ENCODE data around the gene DGKB.

DGKB gene

DNA sequence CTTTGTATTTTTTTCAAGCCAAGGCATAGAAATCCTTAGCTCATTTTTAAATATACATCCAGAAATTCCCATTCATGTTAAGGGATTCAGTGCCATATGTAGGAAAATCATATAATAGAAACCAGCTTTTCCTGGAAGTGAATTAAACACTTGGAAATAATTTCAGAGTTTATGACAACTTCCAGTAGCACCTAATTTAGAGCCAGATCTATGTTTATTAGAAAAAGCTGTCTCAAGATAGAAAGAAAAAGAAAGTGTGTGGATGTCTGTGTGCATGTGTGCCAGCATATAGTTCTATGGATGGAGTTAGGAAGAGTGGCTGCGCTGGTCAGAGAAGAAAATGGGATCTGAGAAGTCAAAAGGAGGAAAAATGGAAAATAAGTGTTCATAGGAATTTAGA is 225.7 kb downstream of the DGKB start:
- DNase-seq: no peak

DNA sequence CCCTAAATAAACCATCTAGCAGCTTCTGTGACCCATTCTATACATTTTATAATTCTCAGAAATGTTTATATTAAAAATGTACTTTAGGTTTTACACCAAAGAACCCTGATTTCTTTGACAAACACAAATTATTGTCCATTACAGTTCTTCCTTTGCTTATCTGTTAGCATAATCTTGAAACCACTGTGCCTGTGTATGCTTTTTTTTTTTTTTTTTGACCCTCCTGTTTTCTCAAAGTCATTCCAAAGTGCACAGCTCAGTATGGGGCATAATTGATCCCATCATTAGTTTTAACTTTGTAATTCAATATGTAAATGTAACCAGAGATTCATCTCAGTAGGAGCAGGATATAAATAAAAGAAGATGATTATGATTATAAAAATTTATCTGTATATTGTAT is 229.3 kb downstream of the DGKB start:
- DNase-seq: no peak

- DNase-seq: no peak
Observed at GRCh38 chr7:14666913-14667312, 235.6 kb downstream of the DGKB start.

DNA sequence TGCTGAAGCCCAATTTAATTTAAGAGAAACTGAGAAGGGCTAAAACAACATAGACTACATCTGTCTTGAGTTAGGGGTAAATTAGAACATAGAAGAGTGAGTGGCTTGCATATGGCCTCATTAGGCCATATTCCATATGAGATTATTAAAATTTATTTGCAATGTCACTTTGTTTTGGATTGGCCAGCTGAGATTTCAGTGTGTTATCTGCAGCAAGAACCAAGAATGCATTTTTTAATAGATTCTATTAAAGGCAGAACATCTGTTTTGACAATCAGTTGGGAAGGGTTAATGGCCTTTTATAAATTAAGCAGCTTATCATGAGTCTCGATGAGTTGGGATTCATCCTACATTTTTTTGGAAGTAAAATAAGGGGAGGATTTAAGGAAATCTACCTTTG is 236.2 kb downstream of the DGKB start:
- DNase-seq: no peak

- DNase-seq: no peak
Observed at GRCh38 chr7:14639801-14640200, 262.8 kb downstream of the DGKB start.

DNA sequence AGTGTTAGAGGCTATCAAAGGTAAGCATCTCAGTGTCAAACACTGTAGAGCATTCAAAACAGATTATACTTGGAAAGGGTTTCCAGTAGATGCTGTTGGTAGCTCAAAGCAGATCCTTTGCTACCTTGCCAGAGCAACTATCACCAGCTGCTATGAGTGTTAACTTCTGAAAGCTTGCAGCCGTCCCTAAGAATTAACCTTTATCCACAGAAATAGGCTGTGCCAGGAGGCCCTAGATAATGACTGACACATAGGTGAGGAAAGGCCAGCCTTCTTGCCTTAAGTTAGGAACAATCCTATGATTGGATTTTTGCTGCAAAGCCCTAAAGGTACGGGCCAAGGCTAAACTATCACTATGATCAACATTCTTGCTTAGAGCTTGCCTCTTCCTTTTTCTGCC is 263.2 kb downstream of the DGKB start:
- no peak for DNase-seq

- no peak for DNase-seq
Observed at GRCh38 chr7:14637968-14638367, 264.6 kb downstream of the DGKB start.

DNA sequence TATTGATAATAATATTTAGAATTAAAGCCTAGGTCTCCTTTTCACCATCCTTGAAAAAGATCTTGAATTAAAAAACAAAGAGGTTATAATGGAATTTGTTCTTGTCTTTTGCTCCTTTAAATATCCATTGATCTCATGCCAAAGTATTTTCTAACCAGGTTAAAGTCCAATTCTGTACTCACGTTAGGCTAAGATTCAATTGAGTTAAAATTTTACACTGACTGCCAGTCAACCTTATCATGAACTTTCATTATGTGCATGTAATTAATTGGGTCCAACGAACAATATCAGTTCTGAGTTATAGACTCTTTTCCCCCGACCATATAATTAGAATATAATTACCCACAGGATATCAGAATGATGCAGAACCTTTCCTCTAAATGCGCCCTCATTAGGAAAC is 266.6 kb downstream of the DGKB start:
- DNase-seq: no peak

- DNase-seq: no peak
Observed at GRCh38 chr7:14630048-14630447, 272.5 kb downstream of the DGKB start.

GRCh38 chr7:14628516-14628915 is 274.0 kb downstream of the DGKB start:
- DNase-seq: no peak

GRCh38 chr7:14626076-14626475 is 276.5 kb downstream of the DGKB start:
- no peak for DNase-seq

DNA sequence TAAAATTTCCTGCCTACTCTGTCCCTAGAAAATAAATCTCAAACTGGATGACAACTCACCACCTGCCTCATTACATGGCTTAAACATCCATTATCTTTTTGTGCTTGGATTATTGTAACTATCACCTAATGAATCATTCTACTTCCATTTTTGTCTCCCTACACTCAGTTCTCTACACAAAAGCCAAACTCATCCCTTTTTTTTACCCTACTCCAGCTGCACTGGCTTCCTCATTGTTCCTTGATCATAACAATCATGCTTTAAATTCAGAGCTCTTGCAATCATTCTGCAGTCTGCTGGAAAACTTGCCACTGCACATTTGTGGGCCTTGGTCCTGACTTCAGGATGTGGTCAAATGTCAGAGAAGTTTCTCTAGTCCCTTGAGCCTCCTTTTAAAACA is 280.0 kb downstream of the DGKB start:
- DNase-seq: no peak

DNA sequence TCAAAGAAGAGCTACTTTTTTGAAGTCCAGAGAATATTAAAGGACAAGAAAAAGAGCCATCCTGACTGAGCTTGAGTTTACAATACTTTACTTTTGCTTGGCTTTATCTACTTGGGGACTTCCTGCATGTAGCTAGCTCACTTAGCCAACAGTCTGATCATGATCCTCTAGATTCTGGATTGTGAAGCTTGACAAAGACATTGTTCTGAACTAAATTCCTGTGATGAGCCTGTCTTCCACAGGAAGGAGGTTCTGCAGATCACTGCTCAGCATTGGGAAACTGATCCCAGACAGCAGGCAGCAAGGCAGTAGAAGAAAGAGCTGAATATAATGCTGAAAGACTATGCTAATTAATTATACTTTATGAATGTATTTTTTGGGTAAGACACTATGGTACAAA is 296.4 kb downstream of the DGKB start:
- DNase-seq: no peak

DNA sequence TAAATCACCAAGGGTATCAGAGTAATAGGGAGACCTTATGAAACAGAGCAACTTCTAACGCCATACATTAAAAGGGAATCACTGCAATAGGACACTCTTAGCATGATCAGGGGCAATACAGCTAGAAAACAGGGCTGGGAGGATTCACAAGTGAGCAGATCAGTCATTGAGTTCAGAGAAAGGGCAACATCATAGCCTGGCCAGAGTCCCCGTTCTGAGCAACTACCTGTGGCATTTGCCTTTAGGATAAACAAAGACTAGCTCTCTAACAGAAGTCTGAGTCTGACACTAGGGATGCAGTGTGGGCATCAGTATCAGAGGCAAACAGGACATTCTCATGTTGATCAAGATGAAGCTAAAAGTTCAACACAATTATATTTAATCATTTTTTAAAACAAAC is 297.9 kb downstream of the DGKB start:
- no peak for DNase-seq

- DNase-seq: no peak
Observed at GRCh38 chr7:14602851-14603250, 299.7 kb downstream of the DGKB start.

DNA sequence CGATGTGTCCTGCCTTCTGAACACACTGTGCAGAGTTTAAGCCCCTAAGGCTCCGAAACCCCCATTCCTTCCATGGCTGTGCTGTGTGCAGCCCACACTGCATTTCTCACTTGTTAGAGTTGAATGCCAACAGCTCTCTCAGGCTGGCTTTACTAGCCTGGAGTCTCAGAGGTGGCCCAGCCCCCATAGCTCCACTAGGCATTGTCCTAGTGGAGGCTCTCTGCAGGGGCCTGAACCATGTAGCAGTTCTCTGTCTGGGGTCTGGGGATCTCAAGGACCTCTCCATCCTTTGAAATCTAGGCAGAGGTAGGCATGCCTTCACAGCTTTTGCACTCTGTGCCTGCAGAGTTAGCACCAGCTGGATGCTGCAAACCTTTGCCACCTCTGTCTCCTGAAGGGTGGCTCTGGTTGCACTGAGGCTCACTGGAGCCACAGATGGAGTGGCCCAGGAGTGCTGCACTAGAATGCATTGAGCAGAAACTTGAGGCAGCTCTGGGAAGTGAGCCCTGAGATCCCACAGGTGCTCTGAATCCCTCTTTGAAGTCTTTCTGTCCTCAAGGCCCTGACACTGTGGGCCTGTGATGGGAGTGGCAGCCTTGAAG is 301.7 kb downstream of the DGKB start:
- DNase-seq: no peak

DNA sequence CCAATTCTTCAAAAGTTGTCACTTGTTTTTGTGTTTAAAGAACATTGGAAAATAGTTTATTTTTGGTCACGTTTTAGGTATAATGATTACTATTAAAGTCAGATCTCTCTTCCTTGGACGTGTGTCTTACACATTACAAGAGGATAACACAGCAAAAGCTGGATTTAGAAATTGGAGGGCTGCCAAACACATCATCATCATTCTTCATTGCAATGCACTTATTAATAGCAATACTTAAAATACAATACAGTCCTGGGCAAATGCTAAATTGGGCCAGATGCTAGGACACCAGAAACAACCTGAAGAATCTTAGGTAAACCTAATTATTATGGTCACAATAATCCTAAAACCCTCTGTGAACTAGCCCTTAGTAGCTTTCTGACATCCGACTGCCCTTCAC is 303.6 kb downstream of the DGKB start:
- DNase-seq: no peak

DNA sequence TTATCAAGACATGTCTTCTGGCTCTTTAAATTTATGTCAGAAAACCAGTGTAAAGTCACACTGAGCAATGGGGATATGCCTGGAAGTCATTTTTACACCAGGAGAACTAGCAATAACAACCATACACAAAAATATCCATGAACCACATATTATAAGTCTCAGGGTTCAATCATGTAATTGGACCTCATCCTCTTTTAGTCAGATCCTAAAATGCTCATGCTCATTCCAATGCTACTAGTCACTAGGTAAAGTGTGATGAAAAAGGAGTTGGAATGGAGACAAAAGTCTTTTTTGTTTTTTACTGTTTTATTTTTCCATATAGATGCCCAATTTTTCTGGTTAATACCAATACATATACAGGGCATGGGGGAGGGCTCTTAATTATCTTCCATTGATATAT is 306.1 kb downstream of the DGKB start:
- DNase-seq: no peak

DNA sequence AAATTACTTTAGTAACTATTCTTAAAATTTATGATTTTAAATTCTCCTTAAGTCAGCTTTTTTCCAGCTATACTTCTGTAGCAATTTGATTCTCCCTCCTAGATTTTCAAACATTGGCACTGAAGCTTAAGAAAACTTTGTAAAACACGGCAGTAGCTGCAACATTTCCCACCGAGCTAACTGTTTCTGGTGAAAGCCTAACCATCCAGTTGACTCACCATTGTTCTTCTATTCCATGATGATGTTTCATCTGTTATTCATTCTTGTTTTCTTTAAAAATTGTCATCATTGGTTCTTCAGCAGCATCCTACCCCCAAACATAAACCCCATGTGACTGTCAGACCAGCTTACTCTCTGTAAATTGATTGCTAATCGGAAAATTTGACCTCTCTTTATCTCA is 312.3 kb downstream of the DGKB start:
- DNase-seq: no peak

DNA sequence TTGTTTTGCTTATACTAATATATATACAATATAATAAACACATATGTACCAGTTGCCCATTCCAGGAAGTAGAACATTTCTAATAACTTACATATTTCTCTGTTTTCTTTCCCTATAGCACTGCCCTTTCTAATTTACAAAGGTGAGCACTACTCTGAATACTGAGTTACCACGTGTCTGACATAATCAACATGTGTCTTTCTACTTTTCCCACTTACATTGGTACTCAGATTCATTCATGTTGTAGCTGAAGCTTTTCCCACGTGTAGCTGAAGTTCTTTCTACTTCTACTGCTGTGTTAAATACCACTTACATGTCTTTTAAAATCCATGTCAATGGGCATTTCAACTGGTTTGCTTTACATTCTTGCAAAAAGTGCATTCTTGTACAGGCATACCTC is 317.3 kb downstream of the DGKB start:
- no peak for DNase-seq

- DNase-seq: no peak
Observed at GRCh38 chr7:14583518-14583917, 319.0 kb downstream of the DGKB start.

DNA sequence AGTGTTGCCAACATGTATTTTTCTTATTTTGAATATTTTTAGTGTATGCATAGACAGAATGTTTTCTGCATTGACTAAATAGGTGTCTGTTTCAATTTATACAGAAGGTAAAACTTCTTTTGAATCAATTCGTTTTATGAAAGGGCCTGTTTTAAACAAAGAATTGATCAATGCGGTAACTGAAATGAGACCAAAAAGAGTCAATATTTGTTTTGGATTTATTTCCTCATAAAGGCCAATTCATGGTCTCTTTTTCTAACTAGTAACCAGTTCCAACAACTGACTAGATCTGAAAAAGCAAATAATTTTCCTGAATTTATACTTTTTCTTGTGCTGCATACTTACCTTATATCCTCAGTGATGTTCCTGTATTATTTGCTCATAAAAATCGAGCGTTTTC is 320.5 kb downstream of the DGKB start:
- DNase-seq: no peak

DNA sequence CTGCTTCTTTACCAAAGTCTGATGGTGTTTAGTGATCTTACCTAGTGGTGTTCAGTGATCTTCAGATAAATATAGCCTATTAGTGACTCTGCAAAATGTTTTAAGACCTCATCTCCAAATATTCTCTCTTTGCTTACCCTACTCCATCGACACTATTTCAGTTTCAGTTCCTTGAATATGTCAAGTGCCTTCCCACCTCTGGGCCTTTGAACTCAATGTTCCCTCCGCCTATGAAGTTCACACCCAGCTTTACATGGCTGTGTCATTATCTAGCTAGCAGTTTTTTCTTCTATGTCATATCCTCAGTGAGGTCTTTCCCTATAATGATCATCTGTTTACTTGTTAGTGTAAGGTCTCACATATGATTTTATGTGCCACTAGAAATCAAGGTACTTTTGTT is 322.6 kb downstream of the DGKB start:
- no peak for DNase-seq

DNA sequence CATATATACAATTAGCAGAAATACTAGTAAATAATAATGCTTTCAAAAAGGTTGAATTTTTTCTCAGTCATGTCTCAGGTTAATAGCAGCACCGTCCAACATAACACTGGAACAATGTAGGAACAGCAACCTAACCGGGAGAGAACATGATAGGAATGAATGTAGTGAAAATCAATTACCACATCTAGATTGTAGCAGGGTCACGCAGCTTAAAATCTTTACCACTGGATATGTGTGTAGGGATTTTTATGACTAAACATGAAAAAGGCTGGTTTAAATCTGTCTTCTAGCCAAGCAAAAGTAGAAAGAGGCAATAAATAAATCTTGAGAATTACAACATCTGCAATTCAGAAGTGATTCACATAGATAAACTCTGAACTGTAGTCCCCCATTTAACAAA is 326.0 kb downstream of the DGKB start:
- DNase-seq: no peak

DNA sequence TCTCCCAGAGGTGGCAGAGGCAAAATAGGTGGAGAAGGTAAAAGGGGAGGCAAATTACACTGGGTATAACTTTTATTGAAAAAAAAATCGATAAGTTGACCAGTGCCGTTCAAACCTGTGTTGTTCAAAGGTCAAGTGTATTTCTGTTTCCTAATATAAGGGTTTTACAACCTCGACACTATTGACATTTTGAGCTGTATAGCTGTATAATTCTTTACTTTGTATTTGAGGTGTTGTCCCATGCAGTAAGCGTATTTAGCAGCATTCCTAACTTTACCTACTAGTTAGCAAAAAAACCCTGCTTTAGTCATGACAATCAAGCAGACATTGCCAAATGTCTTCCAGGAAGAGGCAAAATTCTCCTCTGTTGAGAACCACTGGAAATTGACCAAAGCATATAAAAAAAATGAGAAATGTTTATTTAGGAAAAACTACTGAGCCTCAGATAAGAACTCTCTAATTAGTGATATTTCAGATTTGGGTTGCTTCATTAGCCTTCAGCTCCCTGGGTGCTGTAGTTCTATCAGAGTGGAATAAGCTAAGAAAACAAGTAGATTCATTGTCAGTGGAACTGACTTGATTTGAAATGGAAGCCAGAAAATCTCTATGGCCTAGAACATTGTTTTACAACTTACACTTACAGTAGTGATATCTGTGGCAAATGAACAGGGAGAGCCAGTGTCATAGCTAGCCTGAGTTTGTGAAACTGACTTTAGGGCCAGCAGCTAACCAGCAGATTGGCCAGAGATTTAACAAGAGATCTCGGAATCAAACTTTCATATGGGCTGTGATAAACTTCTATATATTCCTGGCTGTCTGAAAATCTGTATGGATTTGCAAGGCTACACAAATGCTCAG is 331.6 kb downstream of the DGKB start:
- no peak for DNase-seq
